NCI-H1048 (cell line): Measurements from ENCODE around the gene PTCH1.

Experiments used
- DNase-seq: peaks from one replicate; lab custom pipeline; 2025; lab: John Stamatoyannopoulos, UW

PTCH1 gene

GRCh38 chr9:95463148-95464060, 53.4 kb downstream of the PTCH1 start:
- DNase-seq, result no peak

- no peak for DNase-seq
Measured at GRCh38 chr9:95462249-95463147, 54.3 kb downstream of the PTCH1 start.

GRCh38 chr9:95461448-95462248, 55.1 kb downstream of the PTCH1 start:
- no peak for DNase-seq

- no peak for DNase-seq
Measured at GRCh38 chr9:95460518-95461164, 56.1 kb downstream of the PTCH1 start.

- DNase-seq, result no peak
Measured at GRCh38 chr9:95459851-95460517, 56.8 kb downstream of the PTCH1 start.

- DNase-seq, result no peak
Measured at GRCh38 chr9:95459178-95459577, 57.6 kb downstream of the PTCH1 start.

GRCh38 chr9:95458666-95459065, 58.1 kb downstream of the PTCH1 start:
- DNase-seq, result no peak

- no peak for DNase-seq
Measured at GRCh38 chr9:95457769-95458168, 59.0 kb downstream of the PTCH1 start.

GRCh38 chr9:95455714-95456113, 61.1 kb downstream of the PTCH1 start:
- no peak for DNase-seq

GRCh38 chr9:95452176-95452575, 64.6 kb downstream of the PTCH1 start:
- DNase-seq, result no peak

GRCh38 chr9:95451065-95451426, 65.7 kb downstream of the PTCH1 start:
- no peak for DNase-seq

- no peak for DNase-seq
Measured at GRCh38 chr9:95450171-95451064, 66.4 kb downstream of the PTCH1 start.

GRCh38 chr9:95449016-95449415, 67.8 kb downstream of the PTCH1 start:
- DNase-seq, result no peak

- DNase-seq, result no peak
Measured at GRCh38 chr9:95447660-95448420, 68.9 kb downstream of the PTCH1 start.

GRCh38 chr9:95446984-95447383, 69.8 kb downstream of the PTCH1 start:
- no peak for DNase-seq

- DNase-seq, result no peak
Measured at GRCh38 chr9:95446259-95446658, 70.5 kb downstream of the PTCH1 start.

GRCh38 chr9:95444160-95444559, 72.6 kb downstream of the PTCH1 start:
- no peak for DNase-seq

GRCh38 chr9:95443301-95443700, 73.5 kb downstream of the PTCH1 start:
- no peak for DNase-seq

GRCh38 chr9:95441081-95441480, 75.7 kb downstream of the PTCH1 start:
- DNase-seq, result no peak
